ENCODE data around the gene BMAL1. TPM values are rescaled to one million over a fixed set of nuclear protein-coding genes. Genes with fewer than 3 reads are reported as not detected.

BMAL1 gene
- total and polyA plus RNA-seq, 2 donors (not counting 1 experiment from before 2014, with no cell fraction given) = 10.7 to 11.2 TPM

DNA sequence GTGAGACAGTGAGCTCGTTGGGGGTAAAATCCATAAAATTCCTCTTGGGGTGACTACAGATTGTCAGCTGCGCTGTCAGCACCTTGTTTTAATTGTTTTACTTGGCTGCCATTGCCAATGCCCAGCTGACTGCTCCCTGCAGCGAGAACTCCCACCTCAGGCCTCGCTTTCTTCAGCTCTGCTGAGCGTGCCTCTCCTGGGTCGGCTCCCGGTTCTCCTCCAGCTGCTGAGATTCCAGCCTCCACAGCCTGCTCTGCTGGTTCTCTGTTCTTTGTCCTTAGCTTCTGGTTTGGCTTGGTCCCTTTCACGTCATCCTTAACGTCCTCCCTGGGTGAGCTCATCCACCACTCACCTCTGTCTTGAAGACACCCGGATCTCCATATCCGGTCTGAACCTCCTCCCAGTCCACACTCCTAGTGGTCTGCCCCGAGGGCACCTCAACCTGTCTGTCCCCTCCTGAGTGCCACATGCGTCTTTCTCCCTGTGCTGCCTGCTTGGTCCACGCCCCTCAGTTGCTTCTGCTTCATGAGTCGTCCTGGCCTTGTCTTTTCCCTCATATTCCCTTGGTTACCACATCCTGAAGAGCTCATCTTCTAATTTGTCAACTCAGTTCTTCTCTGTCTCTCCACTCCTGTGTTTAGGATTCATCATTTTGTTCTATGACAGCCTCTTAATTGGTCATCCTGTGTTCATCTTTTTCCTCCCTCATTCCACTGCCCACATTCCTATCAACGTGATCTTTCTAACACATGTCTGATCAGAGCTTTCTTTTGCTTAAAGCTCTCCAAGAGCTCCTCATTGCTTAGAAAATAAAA, 35.6 kb downstream of the BMAL1 start:
- no peaks in the 10 kb centered on the region for H4K20me1 ChIP-seq (ENCODE audit: control insufficient read depth, extremely low read depth, insufficient read depth, low read length)
- no peak overlapping the region for H3K4me2 ChIP-seq (ENCODE audit: extremely low read depth, insufficient read depth, low read length)
- no peak overlapping the region for H3K27ac ChIP-seq (ENCODE audit: insufficient read depth, low read length)
- TF ChIP-seq EZH2 (IDR thresholded peaks at IDR 0.05; ENCODE audit: low read length, missing control alignments) = no peak
- TF ChIP-seq, protein P1, sequence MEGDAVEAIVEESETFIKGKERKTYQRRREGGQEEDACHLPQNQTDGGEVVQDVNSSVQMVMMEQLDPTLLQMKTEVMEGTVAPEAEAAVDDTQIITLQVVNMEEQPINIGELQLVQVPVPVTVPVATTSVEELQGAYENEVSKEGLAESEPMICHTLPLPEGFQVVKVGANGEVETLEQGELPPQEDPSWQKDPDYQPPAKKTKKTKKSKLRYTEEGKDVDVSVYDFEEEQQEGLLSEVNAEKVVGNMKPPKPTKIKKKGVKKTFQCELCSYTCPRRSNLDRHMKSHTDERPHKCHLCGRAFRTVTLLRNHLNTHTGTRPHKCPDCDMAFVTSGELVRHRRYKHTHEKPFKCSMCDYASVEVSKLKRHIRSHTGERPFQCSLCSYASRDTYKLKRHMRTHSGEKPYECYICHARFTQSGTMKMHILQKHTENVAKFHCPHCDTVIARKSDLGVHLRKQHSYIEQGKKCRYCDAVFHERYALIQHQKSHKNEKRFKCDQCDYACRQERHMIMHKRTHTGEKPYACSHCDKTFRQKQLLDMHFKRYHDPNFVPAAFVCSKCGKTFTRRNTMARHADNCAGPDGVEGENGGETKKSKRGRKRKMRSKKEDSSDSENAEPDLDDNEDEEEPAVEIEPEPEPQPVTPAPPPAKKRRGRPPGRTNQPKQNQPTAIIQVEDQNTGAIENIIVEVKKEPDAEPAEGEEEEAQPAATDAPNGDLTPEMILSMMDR (conservative IDR thresholded peaks at IDR 0.05 in 1 of 2, IDR thresholded peaks at IDR 0.05 in 1 of 2; ENCODE audit: low read depth in 1 of 2, low read length in 2 of 2) = no peak
- DNase-seq (ENCODE audit: low read depth in 2 of 2) = no peak
- H3K4me1 ChIP-seq (ENCODE audit: control insufficient read depth, extremely low read depth, insufficient read depth, low read length) = peaks cover 14% of the 10 kb centered on the region
- no peaks in the 10 kb centered on the region for H3K36me3 ChIP-seq (ENCODE audit: control insufficient read depth, insufficient read depth, low read length)
- H3K9ac ChIP-seq (ENCODE audit: insufficient read depth, low read length) = no peak overlapping the region
- H3K79me2 ChIP-seq (ENCODE audit: control insufficient read depth, insufficient read depth, low read length) = peaks cover 2% of the 10 kb centered on the region
- no peaks in the 10 kb centered on the region for H3K9me3 ChIP-seq (ENCODE audit: control insufficient read depth, insufficient read depth, low read depth, low read length)
- no peak overlapping the region for H3K4me3 ChIP-seq (replicated peaks in 1 of 4; ENCODE audit: control extremely low read depth in 1 of 4, insufficient read depth in 1 of 4, low read depth in 3 of 4, low read length in 4 of 4)
- H3K27me3 ChIP-seq (ENCODE audit: control insufficient read depth, insufficient read depth, low read length) = no peaks in the 10 kb centered on the region
- no peak overlapping the region for H2AFZ ChIP-seq (ENCODE audit: low read length)

DNA sequence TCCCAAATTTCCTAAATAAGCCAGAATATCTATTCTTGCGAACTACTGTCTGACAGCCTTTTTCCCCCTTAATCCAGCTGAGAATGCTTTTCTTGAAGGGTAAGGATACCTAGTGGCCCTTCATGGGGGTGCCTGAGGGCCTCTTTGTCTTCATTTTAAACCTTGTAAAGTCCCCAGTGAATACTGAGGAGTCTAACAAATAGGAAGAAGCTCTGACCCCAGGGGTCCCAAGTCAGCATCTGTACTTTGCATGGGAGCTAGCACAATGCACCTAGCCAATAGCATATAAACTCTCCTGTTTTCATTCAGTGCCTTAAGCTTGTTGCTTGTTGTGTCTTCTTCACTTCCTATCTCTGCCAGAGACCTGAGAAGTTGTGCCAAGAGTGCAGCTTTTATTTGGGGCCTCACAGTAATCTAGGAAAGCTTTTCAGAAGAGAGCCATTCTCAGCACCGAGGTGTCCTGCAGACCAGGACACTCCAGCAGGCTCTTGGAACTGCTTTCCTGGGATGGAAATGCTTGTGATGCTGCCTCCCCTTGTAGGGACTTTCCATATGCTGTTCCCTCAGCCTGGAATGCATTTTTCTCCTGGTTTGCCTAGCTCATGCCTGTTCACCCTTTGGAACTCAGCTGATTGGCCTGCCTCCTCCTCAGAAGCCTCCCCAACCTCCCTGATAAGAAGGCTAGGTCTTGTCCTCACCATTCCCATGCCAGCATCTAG, 37.2 kb downstream of the BMAL1 start:
- H3K9ac ChIP-seq (ENCODE audit: insufficient read depth, low read length) = no peak overlapping the region
- no peaks in the 10 kb centered on the region for H3K9me3 ChIP-seq (ENCODE audit: control insufficient read depth, insufficient read depth, low read depth, low read length)
- peaks cover 2% of the 10 kb centered on the region for H3K79me2 ChIP-seq (ENCODE audit: control insufficient read depth, insufficient read depth, low read length)
- no peak overlapping the region for H3K27ac ChIP-seq (ENCODE audit: insufficient read depth, low read length)
- no peak overlapping the region for H3K4me3 ChIP-seq (replicated peaks in 1 of 4; ENCODE audit: control extremely low read depth in 1 of 4, insufficient read depth in 1 of 4, low read depth in 3 of 4, low read length in 4 of 4)
- no peak for DNase-seq (ENCODE audit: low read depth in 2 of 2)
- peaks cover 15% of the 10 kb centered on the region for H3K4me1 ChIP-seq (ENCODE audit: control insufficient read depth, extremely low read depth, insufficient read depth, low read length)
- H4K20me1 ChIP-seq (ENCODE audit: control insufficient read depth, extremely low read depth, insufficient read depth, low read length) = no peaks in the 10 kb centered on the region
- TF ChIP-seq, protein P1 (conservative IDR thresholded peaks at IDR 0.05 in 1 of 2, IDR thresholded peaks at IDR 0.05 in 1 of 2; ENCODE audit: low read depth in 1 of 2, low read length in 2 of 2) = no peak
- TF ChIP-seq EZH2 (IDR thresholded peaks at IDR 0.05; ENCODE audit: low read length, missing control alignments) = no peak
- no peaks in the 10 kb centered on the region for H3K27me3 ChIP-seq (ENCODE audit: control insufficient read depth, insufficient read depth, low read length)
- no peaks in the 10 kb centered on the region for H3K36me3 ChIP-seq (ENCODE audit: control insufficient read depth, insufficient read depth, low read length)
- H3K4me2 ChIP-seq (ENCODE audit: extremely low read depth, insufficient read depth, low read length) = no peak overlapping the region
- no peak overlapping the region for H2AFZ ChIP-seq (ENCODE audit: low read length)

All from fibroblast of lung (primary cell).